ENCODE measurements around the gene YPEL2.

- TF ChIP-seq MEIS1 (CRISPR knock-in tag; IDR thresholded peaks at IDR 0.05; ENCODE audit: borderline replicate concordance) (no peak), ZNF658 (tag by site-specific recombination; IDR thresholded peaks at IDR 0.05) (no peak), ZBTB26 (tag by site-specific recombination; optimal IDR thresholded peaks at IDR 0.05) (no peak), ZBTB17 (tag by site-specific recombination; IDR thresholded peaks at IDR 0.05) (no peak), GLI4 (tag by site-specific recombination; IDR thresholded peaks at IDR 0.05) (no peak), YY1 (tag by site-specific recombination; IDR thresholded peaks at IDR 0.05) (no peak), BCL11A (tag by site-specific recombination; IDR thresholded peaks at IDR 0.05; ENCODE audit: low read depth) (no peak), CTCF (tag by site-specific recombination; IDR thresholded peaks at IDR 0.05) (no peak), ZNF341 (tag by site-specific recombination; IDR thresholded peaks at IDR 0.05; ENCODE audit: low read depth) (no peak), ZNF660 (tag by site-specific recombination; IDR thresholded peaks at IDR 0.05) (no peak), ZNF514 (tag by site-specific recombination; IDR thresholded peaks at IDR 0.05) (no peak), ZNF394 (tag by site-specific recombination; IDR thresholded peaks at IDR 0.05; ENCODE audit: borderline replicate concordance) (no peak)
These were observed 14.0 kb downstream of the YPEL2 start for GRCh38 chr17:59345476-59345875.

Data from HEK293 (cell line).